K562 (cell line): ENCODE results near the gene IGF2BP3. TPM values are rescaled to one million over a fixed set of nuclear protein-coding genes. Genes with fewer than 3 reads are reported as not detected.

ENCODE experiments used
- ATAC-seq: fragments of 200-7000 bp; cut with Tn5 transposase; 3 replicates; pipeline ENCODE4 v1.9.1; 2020; ENCODE audit warnings: moderate library complexity
- BruUV-seq: library from RNA; stranded (reverse); fragments of 400-500 nt; replicated peaks from 2 replicates; lab custom pipeline; 2021; lab: Mats Ljungman, UMichigan
- CTCF ChIA-PET: fragments of 300-600 bp; formaldehyde crosslinking; extraction: SDS; loops from one replicate; lab custom pipeline; 2021; ENCODE audit warnings: low intra/inter-chr PET ratio; lab: Yijun Ruan, JAX
- POLR2A ChIA-PET: fragments of 300-600, 350-650 bp; sonication (Branson Sonifier 250); formaldehyde crosslinking; extraction: SDS; loops from one replicate; lab custom pipeline; 2021; ENCODE audit warnings: antibody characterized with exemption, inconsistent platforms; lab: Yijun Ruan, JAX
- DNase-seq, 4 experiments: peaks; one replicate each; pipeline versions ENCODE4 v3.0.0 to v3.0.0-alpha.2; 2011 to 2018; ENCODE audit warnings: low spot score in 3 of 4, mixed read lengths in 3 of 4; ENCODE audit errors: extremely low read depth in 1 of 4
- FAIRE-seq: peaks from 2 replicates; lab custom pipeline; 2011; peaks lifted over from hg19 to GRCh38; lab: Jason Lieb, UNC
- H2AFZ ChIP-seq: 2 replicates; pipeline ENCODE4 v1.6.0; 2011; ENCODE audit warnings: low read depth, low read length, control low read depth, inconsistent platforms
- H3K27ac ChIP-seq: fragments of 200-600 bp; 3 replicates; pipeline ENCODE4 v1.8.0; 2011; ENCODE audit warnings: low read depth, mild to moderate bottlenecking, control low read depth, inconsistent platforms, low read length, moderate library complexity, mixed read lengths; ENCODE audit errors: extremely low read depth
- H3K27me3 ChIP-seq, 2 experiments: fragments of 300-600 bp in 1 of 2; 2 replicates in 1 of 2; 3 replicates in 1 of 2; pipeline versions ENCODE4 v1.6.0 to v1.8.0; 2011; ENCODE audit warnings: inconsistent platforms in 2 of 2, low read length in 2 of 2, mild to moderate bottlenecking in 1 of 2, mixed read lengths in 1 of 2, moderate library complexity in 1 of 2; ENCODE audit not compliant: control insufficient read depth in 2 of 2, insufficient read depth in 2 of 2
- H3K36me3 ChIP-seq: fragments of 300-600 bp; 3 replicates; pipeline ENCODE4 v1.8.0; 2011; ENCODE audit warnings: mild to moderate bottlenecking, low read length, inconsistent platforms; ENCODE audit not compliant: control insufficient read depth, insufficient read depth
- H3K4me1 ChIP-seq, 2 experiments: fragments of 200-600 bp in 1 of 2; replicated peaks in 1 of 2; 2 replicates in 1 of 2; 3 replicates in 1 of 2; pipeline versions ENCODE4 v1.5.1 to v1.8.0; 2011; ENCODE audit warnings: inconsistent platforms in 2 of 2, low read length in 2 of 2, mild to moderate bottlenecking in 1 of 2, mixed read lengths in 1 of 2, moderate library complexity in 1 of 2; ENCODE audit not compliant: control insufficient read depth in 2 of 2, insufficient read depth in 2 of 2
- H3K4me2 ChIP-seq: 2 replicates; pipeline ENCODE4 v1.6.1; 2011; ENCODE audit warnings: low read length, control low read depth, inconsistent platforms, mixed read lengths; ENCODE audit not compliant: insufficient read depth
- H3K4me3 ChIP-seq: fragments of 200-600 bp; sonication (generic), shearing (Covaris generic); 2 replicates; pipeline ENCODE4 v1.5.1; 2016; ENCODE audit warnings: control low read depth, inconsistent platforms
- H3K79me2 ChIP-seq: fragments of 200-600 bp; 3 replicates; pipeline ENCODE4 v1.8.0; 2011; ENCODE audit warnings: low read length, inconsistent platforms; ENCODE audit not compliant: control insufficient read depth, insufficient read depth
- H3K9ac ChIP-seq, 2 experiments: 2 replicates each; pipeline versions ENCODE4 v1.6.0 to v1.6.1; 2011; ENCODE audit warnings: low read depth in 2 of 2, low read length in 2 of 2, control low read depth in 1 of 2, inconsistent platforms in 1 of 2, mild to moderate bottlenecking in 1 of 2, mixed read lengths in 1 of 2; ENCODE audit not compliant: insufficient read depth in 1 of 2
- H3K9me1 ChIP-seq: one replicate; pipeline ENCODE4 v1.6.0; 2011; ENCODE audit warnings: inconsistent platforms, mild to moderate bottlenecking, low read length, moderate library complexity; ENCODE audit not compliant: control insufficient read depth, insufficient read depth
- H3K9me3 ChIP-seq: replicated peaks from 2 replicates; pipeline ENCODE4 v1.5.1; 2011; ENCODE audit warnings: low read depth, low read length, inconsistent platforms; ENCODE audit not compliant: control insufficient read depth, insufficient read depth
- H4K20me1 ChIP-seq: replicated peaks from 2 replicates; pipeline ENCODE4 v1.6.1; 2011; ENCODE audit warnings: low read length, inconsistent platforms, mixed read lengths; ENCODE audit not compliant: control insufficient read depth, insufficient read depth
- CREBBP ChIP-seq: IDR thresholded peaks from one replicate; pipeline ENCODE4 v1.6.1; 2012; ENCODE audit warnings: low read depth, mild to moderate bottlenecking, control low read depth, inconsistent platforms, low read length
- FOXJ3 ChIP-seq: sonication (generic); formaldehyde crosslinking; IDR thresholded peaks from 2 replicates; pipeline ENCODE4 v1.4.0; 2020; ENCODE audit warnings: mild to moderate bottlenecking, missing genetic modification reagents
- HDGF ChIP-seq: fragments of 450-650 bp; IDR thresholded peaks from 2 replicates; pipeline ENCODE4 v1.6.1; 2016
- L3MBTL2 ChIP-seq: fragments of 450-650 bp; IDR thresholded peaks from 2 replicates; pipeline ENCODE4 v1.6.1; 2016; ENCODE audit warnings: mild to moderate bottlenecking, moderate library complexity
- MAFF ChIP-seq: IDR thresholded peaks from 2 replicates; pipeline ENCODE4 v1.6.1; 2012; ENCODE audit warnings: low read length, improper control_type of control experiment
- MECOM ChIP-seq: fragments of 250-450 bp; sonication (Bioruptor Pico); IDR thresholded peaks from 2 replicates; pipeline ENCODE4 v1.8.0; 2022; ENCODE audit warnings: inconsistent platforms
- PHF20 ChIP-seq: fragments of 450-650 bp; IDR thresholded peaks from 2 replicates; pipeline ENCODE4 v1.6.1; 2018; ENCODE audit not compliant: partially characterized antibody
- SAFB2 ChIP-seq: fragments of 200-400 bp; formaldehyde crosslinking; IDR thresholded peaks from 2 replicates; pipeline ENCODE4 v1.6.1; 2018; ENCODE audit warnings: borderline replicate concordance, low read length, low read depth, moderate library complexity; ENCODE audit not compliant: severe bottlenecking
- SMARCA5 ChIP-seq: fragments of 450-650 bp; IDR thresholded peaks from 2 replicates; pipeline ENCODE4 v1.6.1; 2016
- TEAD4 ChIP-seq, 2 experiments: sonication (generic) in 1 of 2; formaldehyde crosslinking in 1 of 2; IDR thresholded peaks; 2 replicates each; pipeline versions ENCODE4 v1.6.1 to v1.8.0; 2012 to 2022; ENCODE audit warnings: borderline replicate concordance in 1 of 2, inconsistent platforms in 1 of 2, low read length in 1 of 2, mild to moderate bottlenecking in 1 of 2, missing genetic modification reagents in 1 of 2
- TOE1 ChIP-seq, 2 experiments: fragments of 450-650 bp in 1 of 2; sonication (generic) in 1 of 2; formaldehyde crosslinking in 1 of 2; IDR thresholded peaks; 2 replicates each; pipeline versions ENCODE4 v1.7.1 to v1.8.0; 2016 to 2022; ENCODE audit warnings: borderline replicate concordance in 2 of 2, mild to moderate bottlenecking in 2 of 2, antibody characterized with exemption in 1 of 2, inconsistent platforms in 1 of 2, low read depth in 1 of 2, missing genetic modification reagents in 1 of 2, moderate library complexity in 1 of 2
- ZBED1 ChIP-seq: IDR thresholded peaks from 2 replicates; pipeline ENCODE4 v1.6.1; 2014
- ZNF57 ChIP-seq: fragments of 450-650 bp; formaldehyde crosslinking; IDR thresholded peaks from 2 replicates; pipeline ENCODE4 v1.4.0; 2020; ENCODE audit warnings: mild to moderate bottlenecking, moderate library complexity
- WGBS: fragments of 100-300 bp; shearing (Covaris generic); methylation state at CpG from one replicate; pipeline ENCODE4 v1.1.6; 2016; ENCODE audit warnings: low coverage, mixed read lengths; ENCODE audit not compliant: insufficient coverage; ENCODE audit errors: missing lambda C conversion rate; 5-methylcytosine and 5-hydroxymethylcytosine counted together
- in situ Hi-C: fragments of 300-500 bp; cut with MboI; formaldehyde crosslinking; loops from 4 replicates; pipeline ENCODE4 v1.15.0; 2018; ENCODE audit warnings: inconsistent platforms, mixed read lengths
- intact Hi-C: fragments of 100-400 bp; cut with micrococcal nuclease; formaldehyde crosslinking; loops from 2 replicates; pipeline ENCODE4 v1.14.2; 2022
- polyA plus RNA-seq, 8 experiments: library from polyadenylated mRNA; depleted of rRNA in 4 of 8; stranded (reverse) in 5 of 8; unstranded in 3 of 8; fragments of >200 nt; fragmentation: Nextera tagmentation in 2 of 8; fragmentation: Illumina TruSeq in 1 of 8; extraction: Ambion mirVana in 2 of 8; extraction: Trizol in 1 of 8; gene quantifications; 2 replicates each; pipeline versions ENCODE4 v1.2.1 to v1.2.3, GENCODE V29; 2011 to 2014; ENCODE audit warnings: inconsistent platforms in 1 of 8, missing spikeins in 1 of 8
- total RNA-seq, 7 experiments: library from RNA; depleted of rRNA in 6 of 7; stranded (reverse); fragments of >200 nt in 6 of 7; fragmentation: Illumina TruSeq in 2 of 7; extraction: Trizol in 2 of 7; gene quantifications; 2 replicates each; pipeline versions ENCODE4 v1.2.1 to v1.2.3, GENCODE V29; 2011 to 2021; ENCODE audit warnings: low replicate concordance in 1 of 7
- TF ChIP-seq, protein P1 (sequence below): fragments of 450-650 bp; conservative IDR thresholded peaks from 2 replicates; pipeline ENCODE4 v1.6.1; 2016; ENCODE audit warnings: missing genetic modification characterization, low read depth, mild to moderate bottlenecking, control low read depth, missing compliant biosample characterization
- TF ChIP-seq, protein P2 (sequence below): fragments of 250-450 bp; sonication (Bioruptor Pico); IDR thresholded peaks from 2 replicates; pipeline ENCODE4 v1.5.1; 2021; ENCODE audit warnings: mild to moderate bottlenecking
- TF ChIP-seq, protein P3 (sequence below), 2 experiments: fragments of 450-650 bp in 1 of 2; sonication (generic) in 1 of 2; formaldehyde crosslinking in 1 of 2; IDR thresholded peaks in 1 of 2; conservative IDR thresholded peaks in 1 of 2; 2 replicates each; pipeline versions ENCODE4 v1.6.1 to v1.8.1; 2016 to 2023; ENCODE audit warnings: mild to moderate bottlenecking in 2 of 2, moderate library complexity in 2 of 2, inconsistent platforms in 1 of 2, missing genetic modification reagents in 1 of 2
- TF ChIP-seq, protein P4 (sequence below): fragments of 250-450 bp; sonication (Bioruptor Pico); IDR thresholded peaks from 2 replicates; pipeline ENCODE4 v1.4.0; 2020; ENCODE audit warnings: mild to moderate bottlenecking, moderate library complexity

The IGF2BP3 gene
- total and polyA plus RNA-seq, 9 of the 15 experiments (the other 6 are each of a cell fraction or from before 2014, with no cell fraction given): 8.4 to 88.1 (median 61.2) TPM

DNA sequence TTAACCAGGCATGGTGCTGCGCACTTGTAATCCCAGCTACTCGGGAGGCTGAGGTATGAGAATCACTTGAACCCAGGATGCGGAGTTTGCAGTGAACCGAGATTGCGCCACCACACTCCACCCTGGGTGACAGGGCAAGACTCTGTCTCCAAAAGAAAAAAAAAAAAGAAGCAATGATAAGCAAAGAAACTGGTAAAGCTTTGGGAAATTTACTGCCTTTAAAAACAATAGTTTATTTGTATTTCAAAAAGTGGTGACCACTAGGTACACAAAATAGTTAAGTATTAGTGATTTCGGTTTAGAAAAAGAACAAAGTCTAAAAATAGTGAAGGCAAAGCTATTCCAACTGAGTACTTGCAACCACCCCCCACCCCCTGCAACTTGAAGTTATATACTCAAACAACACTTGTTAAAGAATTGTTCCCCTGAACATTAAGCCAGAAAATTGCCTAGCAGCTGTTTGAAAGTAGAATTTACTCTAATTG is 133.4 kb downstream of the IGF2BP3 start:
- Histone ChIP-seq H3K79me2 (no peaks in the 10 kb centered on the region), H3K27me3 (no peaks in the 10 kb centered on the region), H3K9me3 (no peaks in the 10 kb centered on the region), H3K4me2 (no peak overlapping the region), H4K20me1 (no peaks in the 10 kb centered on the region), H3K9me1 (no peaks in the 10 kb centered on the region), H3K4me1 (no peaks in the 10 kb centered on the region), H3K4me3 (no peak overlapping the region), H2AFZ (no peak overlapping the region), H3K9ac (no peak overlapping the region), H3K27ac (no peak overlapping the region), H3K36me3 (peaks cover 91% of the 10 kb centered on the region)
- CTCF ChIA-PET: no interaction called here
- WGBS: 86% methylated on average over 4 of the region's 6 CpGs
- FAIRE-seq: no peak
- POLR2A ChIA-PET: interaction anchor here (0.7 to 1.3 kb wide), 3 partner anchors 10 to 184 kb away, joined by 3 to 6 read pairs (median 3); no protein-coding TSS in a partner anchor
- no TSS peak for BruUV-seq
- ATAC-seq: no peak
- in situ Hi-C loops: no loop called here
- intact Hi-C loops: no loop called here
- DNase-seq: no peak
- TF ChIP-seq TEAD4 (IDR thresholded peaks at IDR 0.05; ENCODE audit: low read length): no peak
- TF ChIP-seq TEAD4 (CRISPR knock-in tag; IDR thresholded peaks at IDR 0.05; ENCODE audit: borderline replicate concordance): no peak
- no peak for TF ChIP-seq PHF20
- TF ChIP-seq L3MBTL2: no peak
- TF ChIP-seq, protein P1, sequence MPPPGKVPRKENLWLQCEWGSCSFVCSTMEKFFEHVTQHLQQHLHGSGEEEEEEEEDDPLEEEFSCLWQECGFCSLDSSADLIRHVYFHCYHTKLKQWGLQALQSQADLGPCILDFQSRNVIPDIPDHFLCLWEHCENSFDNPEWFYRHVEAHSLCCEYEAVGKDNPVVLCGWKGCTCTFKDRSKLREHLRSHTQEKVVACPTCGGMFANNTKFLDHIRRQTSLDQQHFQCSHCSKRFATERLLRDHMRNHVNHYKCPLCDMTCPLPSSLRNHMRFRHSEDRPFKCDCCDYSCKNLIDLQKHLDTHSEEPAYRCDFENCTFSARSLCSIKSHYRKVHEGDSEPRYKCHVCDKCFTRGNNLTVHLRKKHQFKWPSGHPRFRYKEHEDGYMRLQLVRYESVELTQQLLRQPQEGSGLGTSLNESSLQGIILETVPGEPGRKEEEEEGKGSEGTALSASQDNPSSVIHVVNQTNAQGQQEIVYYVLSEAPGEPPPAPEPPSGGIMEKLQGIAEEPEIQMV (tag): no peak
- no peak for TF ChIP-seq HDGF
- no peak for TF ChIP-seq CREBBP
- TF ChIP-seq MAFF: no peak
- no peak for TF ChIP-seq ZBED1
- no peak for TF ChIP-seq SMARCA5
- TF ChIP-seq MECOM (CRISPR knock-in tag): no peak
- no peak for TF ChIP-seq ZNF57 (CRISPR knock-in tag)
- TF ChIP-seq, protein P2, sequence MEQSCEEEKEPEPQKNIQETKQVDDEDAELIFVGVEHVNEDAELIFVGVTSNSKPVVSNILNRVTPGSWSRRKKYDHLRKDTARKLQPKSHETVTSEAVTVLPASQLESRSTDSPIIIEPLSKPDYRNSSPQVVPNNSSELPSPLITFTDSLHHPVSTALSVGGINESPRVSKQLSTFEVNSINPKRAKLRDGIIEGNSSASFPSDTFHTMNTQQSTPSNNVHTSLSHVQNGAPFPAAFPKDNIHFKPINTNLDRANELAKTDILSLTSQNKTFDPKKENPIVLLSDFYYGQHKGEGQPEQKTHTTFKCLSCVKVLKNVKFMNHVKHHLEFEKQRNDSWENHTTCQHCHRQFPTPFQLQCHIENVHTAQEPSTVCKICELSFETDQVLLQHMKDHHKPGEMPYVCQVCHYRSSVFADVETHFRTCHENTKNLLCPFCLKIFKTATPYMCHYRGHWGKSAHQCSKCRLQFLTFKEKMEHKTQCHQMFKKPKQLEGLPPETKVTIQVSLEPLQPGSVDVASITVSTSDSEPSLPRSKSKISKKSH (CRISPR knock-in tag): no peak
- no peak for TF ChIP-seq SAFB2
- no peak for TF ChIP-seq TOE1 (IDR thresholded peaks at IDR 0.05; ENCODE audit: borderline replicate concordance)
- no peak for TF ChIP-seq TOE1 (CRISPR knock-in tag; IDR thresholded peaks at IDR 0.05; ENCODE audit: borderline replicate concordance, low read depth)
- TF ChIP-seq FOXJ3 (CRISPR knock-in tag): no peak
- TF ChIP-seq, protein P3, sequence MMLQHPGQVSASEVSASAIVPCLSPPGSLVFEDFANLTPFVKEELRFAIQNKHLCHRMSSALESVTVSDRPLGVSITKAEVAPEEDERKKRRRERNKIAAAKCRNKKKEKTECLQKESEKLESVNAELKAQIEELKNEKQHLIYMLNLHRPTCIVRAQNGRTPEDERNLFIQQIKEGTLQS (IDR thresholded peaks at IDR 0.05): no peak
- TF ChIP-seq, protein P3 (CRISPR knock-in tag; conservative IDR thresholded peaks at IDR 0.05): no peak
- TF ChIP-seq, protein P4, sequence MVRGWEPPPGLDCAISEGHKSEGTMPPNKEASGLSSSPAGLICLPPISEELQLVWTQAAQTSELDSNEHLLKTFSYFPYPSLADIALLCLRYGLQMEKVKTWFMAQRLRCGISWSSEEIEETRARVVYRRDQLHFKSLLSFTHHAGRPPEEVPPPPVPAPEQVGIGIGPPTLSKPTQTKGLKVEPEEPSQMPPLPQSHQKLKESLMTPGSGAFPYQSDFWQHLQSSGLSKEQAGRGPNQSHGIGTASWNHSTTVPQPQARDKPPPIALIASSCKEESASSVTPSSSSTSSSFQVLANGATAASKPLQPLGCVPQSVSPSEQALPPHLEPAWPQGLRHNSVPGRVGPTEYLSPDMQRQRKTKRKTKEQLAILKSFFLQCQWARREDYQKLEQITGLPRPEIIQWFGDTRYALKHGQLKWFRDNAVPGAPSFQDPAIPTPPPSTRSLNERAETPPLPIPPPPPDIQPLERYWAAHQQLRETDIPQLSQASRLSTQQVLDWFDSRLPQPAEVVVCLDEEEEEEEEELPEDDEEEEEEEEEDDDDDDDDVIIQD: no peak
